ENCODE measurements around the gene CFAP92.

CFAP92 gene

GRCh38 chr3:128969993-128970739 lies 23.7 kb downstream of the CFAP92 start:
- Histone ChIP-seq H3K9me3 (ENCODE audit: severe bottlenecking) (no peaks in the 10 kb centered on the region), H3K27ac (ENCODE audit: poor library complexity, severe bottlenecking) (no peak overlapping the region), H3K27me3 (ENCODE audit: insufficient read depth, poor library complexity, severe bottlenecking) (no peaks in the 10 kb centered on the region), H3K36me3 (ENCODE audit: low read depth) (no peaks in the 10 kb centered on the region), H3K4me1 (ENCODE audit: insufficient read depth, poor library complexity, severe bottlenecking) (no peaks in the 10 kb centered on the region), H3K4me3 (ENCODE audit: severe bottlenecking) (no peak overlapping the region)
- TF ChIP-seq, protein P1, sequence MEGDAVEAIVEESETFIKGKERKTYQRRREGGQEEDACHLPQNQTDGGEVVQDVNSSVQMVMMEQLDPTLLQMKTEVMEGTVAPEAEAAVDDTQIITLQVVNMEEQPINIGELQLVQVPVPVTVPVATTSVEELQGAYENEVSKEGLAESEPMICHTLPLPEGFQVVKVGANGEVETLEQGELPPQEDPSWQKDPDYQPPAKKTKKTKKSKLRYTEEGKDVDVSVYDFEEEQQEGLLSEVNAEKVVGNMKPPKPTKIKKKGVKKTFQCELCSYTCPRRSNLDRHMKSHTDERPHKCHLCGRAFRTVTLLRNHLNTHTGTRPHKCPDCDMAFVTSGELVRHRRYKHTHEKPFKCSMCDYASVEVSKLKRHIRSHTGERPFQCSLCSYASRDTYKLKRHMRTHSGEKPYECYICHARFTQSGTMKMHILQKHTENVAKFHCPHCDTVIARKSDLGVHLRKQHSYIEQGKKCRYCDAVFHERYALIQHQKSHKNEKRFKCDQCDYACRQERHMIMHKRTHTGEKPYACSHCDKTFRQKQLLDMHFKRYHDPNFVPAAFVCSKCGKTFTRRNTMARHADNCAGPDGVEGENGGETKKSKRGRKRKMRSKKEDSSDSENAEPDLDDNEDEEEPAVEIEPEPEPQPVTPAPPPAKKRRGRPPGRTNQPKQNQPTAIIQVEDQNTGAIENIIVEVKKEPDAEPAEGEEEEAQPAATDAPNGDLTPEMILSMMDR (IDR thresholded peaks at IDR 0.05; ENCODE audit: poor library complexity, severe bottlenecking) = peak; percentile 93
- ATAC-seq (ENCODE audit: low read depth) (no peak), DNase-seq (ENCODE audit: low spot score) (no peak)

DNA sequence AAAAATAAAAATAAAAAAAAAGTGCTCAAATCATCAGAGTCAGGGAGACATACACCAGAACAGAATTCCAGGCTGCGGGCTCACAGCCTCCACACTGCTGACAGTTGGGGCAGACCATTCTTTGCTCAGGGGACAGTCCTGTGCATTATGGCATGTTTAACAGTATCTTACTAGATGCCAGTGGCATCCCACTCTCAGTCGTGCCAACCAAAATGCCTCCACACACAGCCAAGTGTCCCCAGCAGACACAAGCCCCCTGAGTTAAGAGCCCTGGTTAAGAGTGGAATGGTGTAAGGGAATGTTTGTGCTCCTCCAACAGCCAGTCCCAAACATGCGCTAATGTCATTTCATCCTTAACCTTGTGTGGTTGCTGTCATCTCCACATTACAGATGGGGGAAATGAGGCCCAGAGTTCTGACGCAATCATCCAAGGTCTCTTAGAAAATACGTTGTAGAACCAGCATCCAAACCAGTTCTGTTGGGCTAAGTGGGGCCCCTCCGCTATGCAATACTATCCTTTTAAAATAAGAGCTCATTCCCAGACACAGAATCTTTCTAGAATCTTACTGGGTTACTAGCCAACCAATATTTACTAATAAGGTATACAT lies 26.0 kb downstream of the CFAP92 start:
- H3K36me3 ChIP-seq (ENCODE audit: low read depth) = no peaks in the 10 kb centered on the region
- H3K4me1 ChIP-seq (ENCODE audit: insufficient read depth, poor library complexity, severe bottlenecking) = no peaks in the 10 kb centered on the region
- no peak for ATAC-seq (ENCODE audit: low read depth)
- H3K27ac ChIP-seq (ENCODE audit: poor library complexity, severe bottlenecking) = no peak overlapping the region
- H3K4me3 ChIP-seq (ENCODE audit: severe bottlenecking) = no peak overlapping the region
- TF ChIP-seq, protein P1 (IDR thresholded peaks at IDR 0.05; ENCODE audit: poor library complexity, severe bottlenecking) = no peak
- no peaks in the 10 kb centered on the region for H3K9me3 ChIP-seq (ENCODE audit: severe bottlenecking)
- H3K27me3 ChIP-seq (ENCODE audit: insufficient read depth, poor library complexity, severe bottlenecking) = no peaks in the 10 kb centered on the region
- no peak for DNase-seq (ENCODE audit: low spot score)

GRCh38 chr3:128965818-128966217 lies 28.1 kb downstream of the CFAP92 start:
- H3K27ac ChIP-seq (ENCODE audit: poor library complexity, severe bottlenecking) = no peak overlapping the region
- H3K27me3 ChIP-seq (ENCODE audit: insufficient read depth, poor library complexity, severe bottlenecking) = no peaks in the 10 kb centered on the region
- TF ChIP-seq, protein P1 (IDR thresholded peaks at IDR 0.05; ENCODE audit: poor library complexity, severe bottlenecking) = no peak
- peak; percentile 67 for ATAC-seq (ENCODE audit: low read depth)
- H3K9me3 ChIP-seq (ENCODE audit: severe bottlenecking) = no peaks in the 10 kb centered on the region
- no peak overlapping the region for H3K4me3 ChIP-seq (ENCODE audit: severe bottlenecking)
- no peaks in the 10 kb centered on the region for H3K36me3 ChIP-seq (ENCODE audit: low read depth)
- DNase-seq (ENCODE audit: low spot score) = no peak
- no peaks in the 10 kb centered on the region for H3K4me1 ChIP-seq (ENCODE audit: insufficient read depth, poor library complexity, severe bottlenecking)

DNA sequence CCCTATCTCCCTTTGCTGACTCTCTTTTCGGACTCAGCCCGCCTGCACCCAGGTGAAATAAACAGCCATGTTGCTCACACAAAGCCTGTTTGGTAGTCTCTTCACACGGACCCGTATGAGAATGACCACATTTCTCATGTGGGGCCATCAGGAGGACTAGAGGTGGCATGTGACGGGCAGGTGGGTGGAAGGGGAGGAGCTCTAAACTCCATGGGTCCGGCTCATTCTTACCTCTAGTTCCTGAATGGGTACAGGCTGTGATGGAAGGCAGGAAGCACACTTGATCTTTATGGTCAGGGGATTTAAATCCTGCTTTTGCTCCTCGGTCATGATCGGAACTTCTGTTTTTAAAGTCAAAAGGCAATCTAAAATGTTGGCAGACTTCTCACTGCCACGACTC lies 28.6 kb downstream of the CFAP92 start:
- no peaks in the 10 kb centered on the region for H3K4me1 ChIP-seq (ENCODE audit: insufficient read depth, poor library complexity, severe bottlenecking)
- H3K9me3 ChIP-seq (ENCODE audit: severe bottlenecking) = no peaks in the 10 kb centered on the region
- TF ChIP-seq, protein P1 (IDR thresholded peaks at IDR 0.05; ENCODE audit: poor library complexity, severe bottlenecking) = no peak
- no peaks in the 10 kb centered on the region for H3K27me3 ChIP-seq (ENCODE audit: insufficient read depth, poor library complexity, severe bottlenecking)
- H3K27ac ChIP-seq (ENCODE audit: poor library complexity, severe bottlenecking) = no peak overlapping the region
- no peaks in the 10 kb centered on the region for H3K36me3 ChIP-seq (ENCODE audit: low read depth)
- H3K4me3 ChIP-seq (ENCODE audit: severe bottlenecking) = no peak overlapping the region
- ATAC-seq (ENCODE audit: low read depth) (no peak), DNase-seq (ENCODE audit: low spot score) (no peak)

- no peak for DNase-seq (ENCODE audit: low spot score)
- H3K9me3 ChIP-seq (ENCODE audit: severe bottlenecking) = peaks cover 2% of the 10 kb centered on the region
- no peak overlapping the region for H3K27ac ChIP-seq (ENCODE audit: poor library complexity, severe bottlenecking)
- H3K4me1 ChIP-seq (ENCODE audit: insufficient read depth, poor library complexity, severe bottlenecking) = no peaks in the 10 kb centered on the region
- TF ChIP-seq, protein P1 (IDR thresholded peaks at IDR 0.05; ENCODE audit: poor library complexity, severe bottlenecking) = no peak
- H3K4me3 ChIP-seq (ENCODE audit: severe bottlenecking) = no peak overlapping the region
- H3K36me3 ChIP-seq (ENCODE audit: low read depth) = no peaks in the 10 kb centered on the region
- no peaks in the 10 kb centered on the region for H3K27me3 ChIP-seq (ENCODE audit: insufficient read depth, poor library complexity, severe bottlenecking)
- no peak for ATAC-seq (ENCODE audit: low read depth)
Measured at GRCh38 chr3:128956440-128956839, 37.4 kb downstream of the CFAP92 start.

Measured in RWPE2 (cell line).